AG04450 (cell line): Measurements from ENCODE around the gene SMC2. TPM values are rescaled to one million over a fixed set of nuclear protein-coding genes. Genes with fewer than 3 reads are reported as not detected.

Experiments used
- CTCF ChIA-PET: fragments of 300-600, 350-600 bp; formaldehyde crosslinking; extraction: SDS; loops from one replicate; lab custom pipeline; 2022; ENCODE audit warnings: antibody characterized with exemption, inconsistent platforms; lab: Charles Lee
- POLR2A ChIA-PET: fragments of 350-600 bp; formaldehyde crosslinking; extraction: SDS; loops from one replicate; lab custom pipeline; 2021; ENCODE audit warnings: antibody characterized with exemption, inconsistent platforms; lab: Yijun Ruan, JAX
- DNase-seq: peaks from one replicate; pipeline ENCODE4 v3.0.0-alpha.2; 2011; ENCODE audit warnings: low read depth, low spot score
- H3K27ac ChIP-seq: one replicate; pipeline ENCODE4 v1.5.1; 2012; ENCODE audit warnings: low read depth, low read length, control low read depth
- H3K27me3 ChIP-seq: one replicate; pipeline ENCODE4 v1.6.0; 2012; ENCODE audit warnings: low read length; ENCODE audit not compliant: control insufficient read depth, insufficient read depth
- H3K4me3 ChIP-seq: 2 replicates; pipeline ENCODE4 v1.5.1; 2011; ENCODE audit warnings: mild to moderate bottlenecking, low read depth, low read length, control low read depth
- H3K9me3 ChIP-seq: 2 replicates; pipeline ENCODE4 v1.5.1; 2012; ENCODE audit warnings: low read length; ENCODE audit not compliant: control insufficient read depth, insufficient read depth
- CTCF ChIP-seq: IDR thresholded peaks from 2 replicates; pipeline ENCODE4 v1.5.1; 2011; ENCODE audit warnings: low read depth, low read length, control low read depth, inconsistent platforms
- polyA plus RNA-seq: library from polyadenylated mRNA; depleted of rRNA; stranded (reverse); fragments of >200 nt; gene quantifications from 2 replicates; pipeline ENCODE4 v1.2.3, GENCODE V29; 2011

Gene SMC2
- polyA plus RNA-seq, 1 experiment = 9.3 TPM

GRCh38 chr9:104177676-104178075 is 83.6 kb downstream of the SMC2 start:
- Histone ChIP-seq H3K27ac (no peak overlapping the region), H3K9me3 (no peaks in the 10 kb centered on the region), H3K4me3 (no peak overlapping the region), H3K27me3 (no peaks in the 10 kb centered on the region)
- CTCF ChIA-PET = no interaction called here
- no peak for TF ChIP-seq CTCF
- POLR2A ChIA-PET = no interaction called here
- no peak for DNase-seq
